NCI-H187 (cell line): ENCODE data around the gene SYMPK.

Experiments
- DNase-seq, 2 experiments: peaks; one replicate each; lab custom pipeline; 2025; lab: John Stamatoyannopoulos, UW

SYMPK gene

DNA sequence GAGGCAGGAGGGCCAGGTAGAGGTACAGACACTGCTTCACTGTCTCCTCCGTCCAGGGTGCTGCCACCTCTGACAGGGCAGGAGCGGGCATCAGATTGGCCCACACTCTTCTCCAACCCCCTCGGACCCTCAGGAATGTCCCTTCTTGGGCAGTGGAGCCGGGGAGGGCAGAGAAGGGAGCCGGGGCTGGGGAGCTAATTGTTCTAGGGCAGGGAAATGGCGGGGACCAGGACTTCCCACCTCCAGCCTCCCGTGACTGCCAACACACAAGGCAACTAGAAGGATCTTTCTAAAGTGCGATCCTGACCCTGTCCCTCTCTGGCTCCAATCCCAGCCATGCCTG, 37.7 kb downstream of the SYMPK start:
- DNase-seq: no peak

DNA sequence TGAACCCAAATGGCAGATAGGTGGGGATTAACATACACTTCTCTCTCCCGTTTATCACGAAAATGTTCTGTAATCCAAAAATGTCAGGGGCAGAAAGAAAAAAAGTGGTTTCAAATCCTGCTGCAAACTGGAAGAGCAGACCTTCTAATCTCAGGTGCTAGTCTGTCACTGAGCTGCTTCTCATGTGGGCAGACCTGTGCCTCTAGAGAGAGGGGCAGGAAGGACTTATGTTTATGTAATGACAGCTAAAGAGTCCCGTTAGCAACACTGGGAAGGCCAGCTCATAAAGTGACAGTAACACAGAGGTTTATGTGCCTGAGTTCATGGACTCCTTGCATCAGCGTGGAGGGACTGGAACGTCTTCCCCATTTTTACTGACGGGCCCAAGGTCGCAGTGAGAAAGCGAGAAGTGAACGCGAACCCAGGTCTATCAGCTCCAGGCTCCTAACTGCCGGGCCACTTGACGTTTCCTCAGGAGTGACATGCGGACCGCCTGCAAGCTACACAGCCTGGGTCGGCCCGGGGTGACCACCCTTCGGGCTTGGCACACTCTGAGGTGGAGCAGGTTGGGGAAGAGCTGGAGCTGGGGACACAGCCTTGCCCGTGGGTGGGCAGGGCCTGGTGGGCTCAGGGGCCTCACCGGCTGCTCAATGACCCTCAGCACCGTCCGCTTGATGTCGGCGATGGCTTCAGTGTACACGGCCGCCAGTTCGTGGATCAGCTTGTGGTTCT, 38.2 kb downstream of the SYMPK start:
- DNase-seq: no peak

DNA sequence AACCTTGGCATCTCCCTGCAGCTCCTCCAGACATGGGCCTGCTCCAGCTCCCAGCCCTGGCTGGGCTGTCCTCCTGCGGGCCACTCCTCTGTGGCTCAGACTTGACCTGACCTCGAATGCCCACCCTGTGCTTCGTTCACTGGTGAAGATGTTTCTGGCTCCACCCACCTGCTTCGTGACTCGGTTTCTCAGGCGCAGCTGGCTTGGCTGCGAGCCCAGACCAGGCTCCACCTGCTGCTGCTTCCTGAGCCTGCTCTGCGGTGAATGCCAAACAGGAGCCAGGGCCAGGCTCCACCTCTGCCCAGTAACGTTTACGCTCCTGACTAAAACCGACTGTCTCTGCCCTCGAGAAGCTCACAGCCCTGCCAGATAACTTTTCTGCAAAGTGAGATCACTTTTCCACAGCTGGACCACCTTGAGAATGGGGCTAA, 38.9 kb downstream of the SYMPK start:
- DNase-seq: peak in 1 of 2 experiments; percentile 18

DNA sequence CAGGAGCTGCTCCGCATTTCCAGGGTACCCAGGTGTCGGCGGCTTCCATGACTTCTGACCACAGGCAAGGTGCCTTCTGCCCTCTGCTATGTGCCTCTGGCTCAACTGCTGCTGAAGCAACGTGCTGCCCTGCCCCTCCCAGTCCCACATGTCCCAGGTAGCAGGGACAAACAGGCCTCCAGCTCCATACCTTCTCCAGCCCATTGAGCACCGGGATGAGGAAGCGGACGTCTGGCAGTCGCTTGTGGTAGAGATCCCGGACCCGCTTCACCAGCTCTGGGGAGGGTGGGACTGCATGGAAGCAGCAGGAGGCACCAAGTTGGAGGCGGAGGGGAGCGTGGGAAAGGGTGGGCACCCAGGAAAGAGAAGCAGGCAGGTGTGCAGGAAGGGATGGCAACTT, 39.8 kb downstream of the SYMPK start:
- DNase-seq: no peak

DNA sequence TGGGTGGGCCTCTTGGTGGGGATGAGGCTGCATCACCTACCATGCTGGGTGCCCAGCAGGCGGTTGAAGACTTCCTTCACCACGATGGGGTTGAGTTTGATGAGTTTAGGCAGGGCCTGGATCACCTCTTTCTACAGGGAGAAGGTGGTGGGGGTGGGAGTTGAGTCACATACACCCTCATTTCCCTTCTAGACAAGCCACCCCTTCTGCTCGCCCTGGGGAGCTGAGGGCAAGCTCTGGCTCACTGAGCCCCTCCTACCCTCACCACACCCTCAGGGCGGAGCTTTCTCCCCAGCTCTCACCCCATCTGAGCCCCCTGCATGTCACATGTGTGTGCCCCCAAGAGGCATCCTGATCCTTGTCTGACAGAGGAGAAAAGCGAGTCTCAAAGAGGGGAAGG, 40.2 kb downstream of the SYMPK start:
- DNase-seq: no peak

DNA sequence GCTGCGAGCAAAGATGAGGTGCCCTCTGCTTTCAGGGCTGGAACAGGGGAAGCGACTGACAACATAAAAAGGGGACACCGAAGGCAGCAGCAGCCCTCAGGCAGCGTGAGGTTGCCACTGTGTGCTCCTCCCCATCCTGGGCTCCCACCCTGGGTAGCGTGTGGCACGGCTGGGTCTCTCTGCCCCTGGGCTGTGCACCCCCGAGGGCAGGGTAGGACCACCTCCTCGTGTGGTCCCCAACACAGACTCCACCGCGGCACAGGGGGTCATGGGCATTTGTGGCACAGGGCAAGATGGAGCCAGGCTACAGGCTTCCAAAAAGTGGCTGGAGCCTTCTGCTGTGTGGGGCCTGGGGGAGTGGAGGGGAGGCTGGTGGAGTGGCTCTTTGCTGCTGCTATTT, 41.4 kb downstream of the SYMPK start:
- no peak for DNase-seq

DNA sequence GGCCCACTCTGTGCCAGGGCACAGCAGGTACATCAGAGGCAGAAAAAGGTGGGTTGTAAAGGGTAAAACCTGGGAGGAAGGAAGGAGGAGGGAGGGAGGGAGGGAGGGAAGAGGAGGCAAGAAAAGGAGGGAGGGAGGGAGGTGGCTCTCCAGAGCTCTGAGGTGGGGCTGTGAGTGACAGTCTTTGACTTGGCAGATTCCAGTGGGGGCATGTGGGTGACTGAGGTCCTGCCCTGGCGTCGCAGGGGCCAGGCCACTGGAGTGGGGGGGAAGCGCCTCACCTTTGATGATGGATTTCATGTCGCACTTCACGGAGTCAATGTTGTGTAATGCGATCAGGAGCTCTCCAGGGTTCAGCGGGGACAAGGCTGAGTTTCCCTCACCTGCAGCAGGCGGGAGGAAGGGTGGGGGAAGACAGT, 41.8 kb downstream of the SYMPK start:
- no peak for DNase-seq

DNA sequence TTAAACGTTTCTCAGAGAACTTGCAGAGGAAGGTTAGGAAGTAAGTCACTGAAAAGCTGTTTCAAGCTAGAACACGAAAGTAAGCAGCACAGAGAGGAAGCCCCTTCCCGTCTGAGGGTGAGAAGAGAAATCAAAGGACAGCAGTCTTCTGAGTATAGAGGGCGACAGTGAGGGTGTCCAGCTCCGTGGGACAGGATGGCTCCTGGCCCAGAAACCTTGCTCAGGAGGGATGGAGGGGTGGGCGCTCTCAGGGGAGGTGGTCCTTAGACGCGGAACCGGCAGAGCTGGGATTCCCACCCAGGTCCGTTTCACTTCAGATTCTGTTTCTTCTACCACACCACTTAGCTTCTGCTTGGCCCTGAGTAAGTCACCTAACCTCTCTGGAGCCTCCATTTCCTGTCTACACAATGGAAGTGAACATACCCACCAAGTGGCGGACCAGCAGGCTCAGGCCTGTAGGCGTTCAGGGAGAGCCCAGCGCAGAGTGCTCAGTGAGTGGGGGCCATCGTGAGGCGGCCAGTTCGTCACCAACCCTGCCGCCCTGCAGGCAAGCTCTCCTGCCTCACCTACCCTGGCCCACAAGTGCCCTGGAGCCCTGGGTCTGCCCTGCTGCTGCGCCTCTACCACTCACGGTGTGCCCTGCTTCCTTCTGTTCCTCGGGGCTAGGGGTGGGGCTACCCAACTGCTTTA, 42.4 kb downstream of the SYMPK start:
- DNase-seq: no peak

DNA sequence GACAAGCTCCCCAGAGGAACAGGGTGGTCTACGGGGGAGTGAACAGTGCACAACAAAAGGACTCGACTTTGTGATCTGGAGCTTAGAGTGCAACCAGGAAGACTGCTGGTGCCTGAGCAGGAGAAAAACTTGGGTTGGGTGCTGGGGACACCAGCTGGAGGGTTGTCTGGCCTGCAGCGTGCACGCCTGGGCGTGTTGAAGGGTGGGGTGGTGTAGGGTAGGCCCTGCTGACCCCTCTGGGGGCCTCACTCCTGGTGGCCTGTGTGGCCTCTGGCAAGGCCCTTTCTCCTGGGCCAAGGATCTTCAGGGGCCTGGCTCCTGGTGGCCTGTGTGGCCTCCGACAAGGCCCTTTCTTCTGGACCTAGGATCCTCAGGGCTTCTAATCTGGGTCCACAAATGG, 43.2 kb downstream of the SYMPK start:
- DNase-seq: no peak

DNA sequence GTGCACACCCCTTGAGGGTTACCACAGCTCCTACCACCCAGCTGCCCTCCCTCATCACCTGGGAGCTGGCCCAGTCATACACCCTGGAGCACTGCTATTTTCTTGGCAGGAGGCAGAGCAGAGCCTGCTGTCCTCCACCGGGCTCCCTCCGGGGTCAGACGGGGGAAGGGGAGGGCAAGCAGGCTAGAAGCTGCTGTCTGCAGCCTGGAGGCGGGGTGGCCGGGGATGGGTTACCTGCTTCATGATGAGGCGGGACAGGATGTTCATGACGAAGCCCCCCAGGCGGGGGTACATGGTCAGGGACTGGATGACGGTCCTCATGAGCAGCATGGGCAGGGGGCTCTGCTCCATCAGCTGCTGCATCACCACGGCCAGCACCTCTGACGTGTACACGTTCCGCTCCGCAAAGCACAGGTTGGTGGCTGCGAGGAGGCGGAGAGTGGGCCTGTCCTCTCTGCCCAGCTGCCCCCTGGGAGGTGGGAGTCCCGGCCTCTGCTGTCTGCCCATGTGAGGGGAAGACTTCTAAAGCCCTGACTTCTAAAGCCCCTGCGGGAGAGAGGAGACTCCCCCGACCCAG, 45.1 kb downstream of the SYMPK start:
- DNase-seq: no peak

DNA sequence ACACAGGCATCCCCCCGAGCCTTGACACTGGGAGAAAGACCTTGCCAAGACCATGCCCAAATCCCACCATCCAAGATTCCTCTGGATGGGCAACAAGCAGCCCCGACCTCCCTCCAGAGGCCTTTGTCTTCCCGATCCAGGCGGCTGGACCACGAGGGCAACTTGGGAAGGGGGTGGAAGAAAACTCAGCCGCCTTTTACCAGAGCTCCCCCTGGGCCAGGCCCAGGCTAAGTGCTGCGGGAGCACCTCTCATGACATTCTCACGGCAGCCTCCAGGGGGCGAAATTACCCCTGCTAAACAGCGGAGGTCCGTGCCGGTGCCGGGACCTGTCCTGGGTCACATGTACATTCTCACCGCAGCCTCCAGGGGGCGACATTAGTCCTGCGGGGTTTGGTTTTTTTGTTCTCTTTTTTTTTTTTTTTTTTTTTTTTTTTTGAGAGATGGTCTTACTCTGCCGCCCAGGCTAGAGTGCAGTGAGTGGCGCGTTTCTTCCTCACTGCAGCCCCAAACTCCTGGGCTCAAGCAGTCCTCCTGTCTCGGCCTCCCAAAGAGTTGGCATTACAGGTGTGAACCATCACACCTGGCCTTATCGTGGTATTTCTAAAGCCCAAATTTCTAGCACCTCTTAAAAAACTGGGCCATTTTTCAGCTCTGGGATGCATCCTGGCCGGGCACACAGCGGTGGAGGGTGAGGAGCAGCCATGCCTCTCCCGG, 45.8 kb downstream of the SYMPK start:
- DNase-seq: peak; percentile 87 to 94

DNA sequence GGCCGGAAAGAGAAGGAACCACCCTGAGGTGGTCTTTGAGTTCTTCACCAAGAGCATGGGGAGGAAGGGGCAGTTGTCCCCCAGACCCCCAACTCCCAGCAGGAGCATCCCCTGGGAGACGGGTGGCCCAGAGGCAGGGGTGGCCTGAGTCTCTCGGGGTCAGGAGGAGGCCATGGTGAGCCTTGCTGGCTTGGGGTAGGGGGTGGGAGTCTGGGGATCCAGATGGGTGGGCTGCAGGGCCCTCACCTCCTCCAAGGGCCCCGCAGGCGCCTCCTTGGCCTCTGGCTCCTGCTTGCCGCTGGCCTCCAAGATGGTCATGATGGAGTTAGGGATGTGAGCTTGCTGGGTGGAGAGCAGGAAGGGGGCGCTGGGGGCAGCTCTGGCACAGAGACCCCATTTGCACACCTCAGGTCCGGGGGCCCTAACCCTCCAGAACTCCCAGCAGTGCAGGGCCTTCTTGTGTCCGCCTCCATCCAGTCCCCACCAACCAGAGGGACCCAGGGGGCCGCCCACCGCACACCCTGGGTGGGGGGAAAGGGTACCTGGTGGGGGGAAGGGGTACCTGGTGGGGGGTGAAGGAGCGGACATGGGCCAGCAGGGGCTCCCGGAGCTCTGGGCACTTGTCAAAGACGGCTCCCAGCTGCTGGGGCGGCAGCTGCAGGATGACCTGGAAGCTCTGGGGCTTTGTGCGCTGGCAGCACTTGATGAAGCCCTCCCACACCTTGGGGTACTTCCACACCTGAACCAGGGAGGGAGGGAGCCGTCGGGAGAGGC, 46.5 kb downstream of the SYMPK start:
- DNase-seq: no peak

DNA sequence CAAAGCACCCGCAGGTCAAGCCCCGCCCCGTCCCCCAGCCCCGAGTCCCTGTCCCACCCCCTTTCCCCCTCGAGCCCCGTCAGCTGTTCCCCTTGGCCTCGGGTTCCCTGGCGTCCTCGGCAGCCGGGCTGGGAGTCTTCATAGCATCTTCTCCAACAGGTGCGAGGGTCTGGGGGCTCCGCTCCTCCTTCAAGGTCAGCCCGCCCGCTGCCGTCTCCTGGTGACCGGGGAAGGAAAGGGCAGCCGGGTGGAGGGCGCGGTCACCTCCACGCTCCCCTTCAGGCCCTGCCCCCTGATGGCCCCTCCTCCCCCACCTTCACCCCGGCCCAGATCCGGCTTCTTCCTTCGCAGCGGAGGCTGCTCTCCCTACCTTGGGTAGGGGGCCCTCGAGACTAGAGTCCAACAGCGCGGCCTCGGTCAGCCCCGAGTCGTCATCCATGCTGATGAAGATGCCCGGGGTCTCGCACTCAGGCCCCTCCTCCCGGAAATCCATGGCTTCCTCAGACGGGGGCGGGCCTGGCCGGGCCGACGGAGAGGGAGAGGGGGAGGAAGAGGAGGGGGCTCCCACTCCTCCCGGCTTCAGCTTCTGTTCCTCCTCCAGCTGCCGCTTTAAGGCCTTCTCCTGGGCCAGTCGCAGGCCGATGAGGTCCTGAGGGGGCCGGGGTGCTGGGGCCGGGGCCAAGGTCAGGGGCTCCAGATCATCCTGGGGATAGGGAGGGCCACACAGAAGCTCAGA, 47.3 kb downstream of the SYMPK start:
- DNase-seq: no peak

DNA sequence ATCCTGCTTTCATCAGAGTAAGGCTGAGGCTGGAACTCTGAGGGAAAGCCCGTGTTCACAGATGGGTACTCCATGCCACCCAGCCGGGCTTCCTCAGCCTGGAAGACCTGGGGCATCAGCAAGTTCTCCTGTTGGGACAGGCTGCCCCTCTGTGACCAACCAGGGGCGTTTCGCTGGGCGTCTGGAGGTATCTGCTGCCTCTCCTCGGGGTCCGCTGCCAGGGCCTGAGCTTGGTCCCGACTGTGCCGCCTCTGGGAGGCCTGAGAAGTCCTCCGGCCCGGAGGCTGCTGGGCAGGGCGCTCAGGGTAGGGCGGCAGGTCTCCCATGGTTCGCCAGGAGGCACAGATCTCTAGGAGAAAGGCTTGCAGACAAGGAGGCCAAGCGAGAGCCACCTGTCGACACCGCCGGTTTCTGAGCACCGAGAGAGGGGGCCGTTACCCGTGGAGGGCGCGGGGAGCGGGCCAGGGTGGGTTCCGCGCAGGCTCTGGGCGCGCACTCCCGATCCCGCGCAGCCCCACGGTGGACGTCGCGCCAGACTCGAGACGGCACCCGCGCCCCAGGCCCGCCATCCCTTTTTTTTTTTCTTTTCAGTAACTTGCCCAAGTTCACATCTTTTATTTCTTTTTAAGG, 48.0 kb downstream of the SYMPK start, which contains the start of gene RSPH6A:
RSPH6A (minus strand) TSS at position 458 of the 630 bp plus-strand sequence; CDS start at position 326, 132 bp downstream.
- no peak for DNase-seq

DNA sequence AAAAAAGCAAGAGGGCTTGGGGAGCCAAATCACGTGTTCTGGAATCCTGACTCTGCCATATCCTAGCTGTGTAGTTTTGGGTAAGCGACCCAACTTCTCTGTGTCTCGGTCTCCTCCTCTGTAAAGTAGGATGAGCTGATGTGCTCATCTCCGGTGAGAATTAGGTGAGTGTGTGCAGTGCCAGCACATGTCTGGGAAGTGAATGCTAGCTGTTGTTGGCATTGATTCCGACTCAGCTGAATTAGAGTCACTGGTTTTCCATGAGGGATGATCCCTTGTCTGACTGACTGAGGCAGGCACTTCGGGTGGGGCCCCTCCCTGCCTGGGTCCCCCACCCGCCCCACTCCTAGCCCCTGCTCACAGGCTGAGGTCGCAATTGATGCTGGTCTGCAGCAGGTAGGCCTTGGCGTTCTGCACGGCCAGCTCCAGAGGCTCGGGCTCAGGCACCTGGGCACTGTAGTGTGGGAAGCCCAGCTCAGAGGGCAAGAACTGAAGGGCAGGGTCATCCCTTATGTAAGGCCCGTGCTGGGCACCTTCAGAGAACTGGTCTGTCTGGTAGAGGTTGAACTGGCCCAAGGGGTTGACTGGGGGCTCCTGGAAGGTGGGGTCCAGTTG, 48.7 kb downstream of the SYMPK start:
- DNase-seq: no peak

DNA sequence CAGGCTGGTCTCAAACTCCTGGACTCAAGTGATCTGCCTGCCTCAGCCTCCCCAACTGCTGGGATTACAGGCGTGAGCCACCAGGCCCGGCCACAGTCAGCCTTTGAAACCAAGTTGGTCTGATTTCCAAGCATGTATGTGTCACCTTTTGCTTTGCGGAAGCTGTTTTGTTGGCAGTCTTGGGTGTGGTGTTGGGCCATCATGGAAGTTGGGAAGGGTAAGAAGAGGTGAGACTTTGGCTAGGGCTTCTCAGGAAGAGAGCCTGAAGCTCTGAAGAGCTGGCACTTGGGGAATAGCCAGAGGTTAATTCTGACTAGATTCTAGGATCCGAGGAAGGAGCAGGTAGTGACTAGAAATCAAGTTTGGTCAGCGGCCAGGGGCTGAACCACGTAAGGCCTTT, 50.6 kb downstream of the SYMPK start:
- no peak for DNase-seq

DNA sequence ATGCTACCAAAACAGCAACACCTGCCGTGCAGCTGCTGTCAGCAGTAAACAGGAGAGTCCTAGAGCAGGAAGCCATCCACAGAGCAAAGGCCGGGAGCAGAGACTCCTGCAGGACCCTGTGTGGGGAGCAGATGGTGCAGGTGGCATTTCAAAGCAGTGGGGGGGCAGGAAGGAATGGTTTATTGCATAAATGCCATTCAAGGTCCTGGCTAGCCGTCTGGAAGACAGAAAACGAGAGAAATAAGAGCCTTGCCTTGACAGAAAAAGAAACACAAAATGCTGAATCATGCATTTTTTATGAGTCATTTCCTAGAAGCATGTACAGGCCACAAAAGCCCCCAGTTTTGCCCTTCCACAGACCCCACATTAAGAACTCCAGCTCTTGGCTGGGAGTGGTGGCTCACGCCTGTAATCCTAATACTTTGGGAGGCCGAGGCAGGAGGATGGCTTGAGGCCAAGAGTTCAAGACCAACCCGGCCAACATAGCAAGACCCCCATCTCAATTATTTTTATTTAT, 53.2 kb downstream of the SYMPK start:
- peak; percentile 40 to 50 for DNase-seq

DNA sequence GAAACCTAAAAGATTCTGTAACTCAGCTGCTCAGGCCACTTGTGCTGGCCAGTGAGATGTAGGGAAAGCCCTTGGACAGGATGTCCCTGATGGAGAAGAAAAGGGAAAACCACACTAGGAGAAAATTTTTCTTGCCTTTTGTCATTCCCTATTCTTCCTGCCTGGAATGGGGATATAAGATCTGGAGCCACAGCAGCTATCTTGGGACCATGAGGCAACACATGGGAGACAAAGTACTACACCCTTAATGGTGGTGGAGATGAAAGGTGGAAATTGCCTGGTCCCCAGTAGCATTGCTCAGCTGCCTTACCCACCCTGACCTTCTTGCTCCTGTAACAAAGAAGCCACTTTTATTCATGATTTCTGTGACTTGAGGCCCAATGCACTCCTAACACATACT, 57.2 kb downstream of the SYMPK start:
- DNase-seq: no peak

DNA sequence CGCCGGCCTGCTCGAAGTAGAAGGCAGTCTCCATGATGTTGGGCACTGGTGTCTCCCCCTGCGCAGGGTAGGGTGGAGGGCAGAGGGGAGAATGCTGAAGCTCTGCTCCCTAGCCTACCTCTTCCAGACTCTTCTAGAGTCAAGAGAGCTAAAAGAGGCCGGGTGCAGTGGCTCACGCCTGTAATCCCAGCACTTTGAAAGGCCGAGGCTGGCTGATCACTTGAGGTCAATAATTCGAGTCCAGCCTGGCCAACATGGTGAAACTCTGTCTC, 58.1 kb downstream of the SYMPK start:
- DNase-seq: no peak
